PC-3 (cell line): Measurements from ENCODE around the gene RABGAP1L.

Experiments
- EZH2 ChIP-seq: fragments of 300-600 bp; sonication (generic); IDR thresholded peaks from one replicate; pipeline ENCODE4 v1.6.1; 2017; ENCODE audit warnings: antibody characterized with exemption, mild to moderate bottlenecking, low read length; ENCODE audit not compliant: unreplicated experiment
- EZH2phosphoT487 ChIP-seq: fragments of 300-600 bp; sonication (generic); IDR thresholded peaks from 2 replicates; pipeline ENCODE4 v1.6.1; 2018; ENCODE audit warnings: mild to moderate bottlenecking, antibody characterized with exemption, low read length, borderline replicate concordance
- TF ChIP-seq, protein P1 (sequence below): fragments of 300-600 bp; sonication (generic); conservative IDR thresholded peaks from 2 replicates; pipeline ENCODE4 v1.5.1; 2017; ENCODE audit warnings: antibody characterized with exemption, low read depth, mild to moderate bottlenecking, low read length

DNA sequence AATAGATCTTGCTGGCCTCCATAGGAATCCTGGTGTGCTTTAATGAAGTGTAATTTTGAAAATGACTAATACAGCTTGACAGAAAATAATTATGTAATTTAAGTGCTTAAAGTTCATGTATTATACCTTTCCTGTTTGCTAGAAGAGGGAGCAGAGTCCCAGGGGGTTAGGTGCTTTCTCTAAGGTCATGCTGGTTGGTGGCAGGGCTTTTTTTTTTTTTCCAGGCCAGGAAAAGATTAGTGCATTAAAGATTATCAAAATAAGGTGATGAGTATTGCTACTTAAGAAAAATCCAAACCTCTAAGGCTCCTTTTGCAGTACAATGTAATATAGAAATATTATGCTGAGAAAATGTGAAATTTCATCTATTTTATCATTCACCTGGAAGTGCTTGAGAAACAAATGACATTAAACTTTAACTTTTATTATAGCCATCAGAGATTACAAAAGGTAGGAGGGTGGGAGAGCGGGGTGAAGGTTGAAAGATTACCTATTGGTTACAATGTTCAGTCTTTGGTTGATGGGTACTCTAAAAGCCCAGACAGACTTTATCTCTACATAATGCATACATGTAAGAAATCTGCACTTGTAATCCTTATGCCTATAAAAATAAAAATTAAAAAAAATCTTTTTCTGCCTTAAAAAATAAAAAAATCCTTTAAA is 110.8 kb downstream of the RABGAP1L start:
- no peak for TF ChIP-seq EZH2
- TF ChIP-seq, protein P1, sequence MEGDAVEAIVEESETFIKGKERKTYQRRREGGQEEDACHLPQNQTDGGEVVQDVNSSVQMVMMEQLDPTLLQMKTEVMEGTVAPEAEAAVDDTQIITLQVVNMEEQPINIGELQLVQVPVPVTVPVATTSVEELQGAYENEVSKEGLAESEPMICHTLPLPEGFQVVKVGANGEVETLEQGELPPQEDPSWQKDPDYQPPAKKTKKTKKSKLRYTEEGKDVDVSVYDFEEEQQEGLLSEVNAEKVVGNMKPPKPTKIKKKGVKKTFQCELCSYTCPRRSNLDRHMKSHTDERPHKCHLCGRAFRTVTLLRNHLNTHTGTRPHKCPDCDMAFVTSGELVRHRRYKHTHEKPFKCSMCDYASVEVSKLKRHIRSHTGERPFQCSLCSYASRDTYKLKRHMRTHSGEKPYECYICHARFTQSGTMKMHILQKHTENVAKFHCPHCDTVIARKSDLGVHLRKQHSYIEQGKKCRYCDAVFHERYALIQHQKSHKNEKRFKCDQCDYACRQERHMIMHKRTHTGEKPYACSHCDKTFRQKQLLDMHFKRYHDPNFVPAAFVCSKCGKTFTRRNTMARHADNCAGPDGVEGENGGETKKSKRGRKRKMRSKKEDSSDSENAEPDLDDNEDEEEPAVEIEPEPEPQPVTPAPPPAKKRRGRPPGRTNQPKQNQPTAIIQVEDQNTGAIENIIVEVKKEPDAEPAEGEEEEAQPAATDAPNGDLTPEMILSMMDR, result no peak
- no peak for TF ChIP-seq EZH2phosphoT487
